Globus pallidus (tissue), 1 donor: ENCODE measurements around the gene LRMDA.
A peak's percentile ranks its signal among the peaks of the same experiment; 100 is the strongest.

Source experiments
- DNase-seq: peaks from one replicate; pipeline ENCODE4 v3.0.0-alpha.2; 2015; ENCODE audit warnings: low spot score

Gene LRMDA

DNA sequence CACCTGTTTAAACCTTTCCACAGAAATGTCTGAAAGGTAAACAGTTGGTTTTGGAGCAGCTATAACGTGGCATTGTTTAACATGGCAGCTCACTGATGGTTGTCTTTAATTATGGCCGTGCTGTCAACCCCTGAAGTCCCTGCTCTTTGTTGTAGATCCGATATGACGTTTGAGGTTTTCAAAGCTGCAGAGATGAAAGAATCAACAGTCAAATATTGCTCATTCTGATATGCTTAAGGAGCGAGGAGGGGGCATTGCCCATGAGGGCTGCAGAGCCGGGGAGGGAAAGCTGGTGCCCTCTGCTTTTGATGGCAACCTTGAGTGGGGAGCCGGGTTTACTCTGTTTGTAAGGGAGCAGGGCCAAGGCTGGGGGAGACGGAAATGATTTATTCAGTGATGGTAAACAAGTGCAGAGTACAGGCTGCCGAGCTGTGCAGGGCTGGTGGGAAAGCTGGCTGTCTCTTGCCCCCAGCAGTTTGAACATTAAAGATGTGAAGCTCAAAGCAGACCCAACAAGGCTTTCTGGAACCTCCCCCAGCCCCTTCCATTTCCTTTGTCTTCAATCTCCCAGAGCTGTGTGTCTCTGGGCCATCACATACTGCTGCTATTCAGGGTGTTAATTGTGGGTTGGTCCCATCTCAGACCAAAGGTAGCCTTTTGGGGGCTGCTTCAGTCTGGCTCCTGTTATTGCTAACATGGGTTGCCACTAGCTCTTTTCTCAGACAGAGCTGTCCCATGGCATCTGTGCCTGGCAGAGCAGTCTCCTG, 345.5 kb downstream of the LRMDA start:
- no peak for DNase-seq

DNA sequence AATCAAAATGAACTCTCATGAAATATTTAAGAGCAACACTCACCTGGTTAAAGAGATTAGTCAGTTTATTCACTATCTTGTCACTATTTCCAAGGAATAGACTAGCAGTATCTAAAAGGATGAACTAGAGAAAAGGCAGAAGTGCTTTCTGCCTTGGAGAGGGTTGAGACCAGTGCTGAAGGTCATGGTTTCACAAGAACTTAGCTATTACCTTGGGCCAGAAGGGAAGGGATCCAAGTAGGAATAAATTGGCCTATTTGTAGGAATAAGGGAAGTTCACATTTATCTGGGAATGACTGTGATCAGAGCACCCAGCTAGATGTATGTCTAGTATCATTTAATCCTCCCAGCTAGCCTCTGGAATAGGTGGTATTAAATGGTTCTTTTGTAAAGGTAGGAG, 347.2 kb downstream of the LRMDA start:
- no peak for DNase-seq

DNA sequence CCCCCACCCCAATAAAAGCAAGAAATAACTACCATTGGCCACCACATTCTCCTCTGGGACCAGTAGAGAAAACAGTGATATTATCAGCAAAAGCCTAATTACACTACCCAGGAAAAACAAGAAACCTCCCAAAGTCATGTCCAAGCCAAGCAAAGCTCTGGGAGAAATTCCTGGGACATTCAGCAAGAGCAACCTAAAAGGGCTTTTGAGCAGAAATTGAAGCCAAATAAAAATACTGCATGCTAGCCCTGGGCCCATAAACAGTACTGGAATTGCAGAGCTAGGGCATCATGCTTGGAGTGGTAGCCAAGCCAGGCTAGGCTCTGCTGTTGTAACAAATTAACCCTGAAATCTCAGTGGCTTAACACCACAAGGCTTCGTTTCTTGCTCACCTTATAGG, 347.9 kb downstream of the LRMDA start:
- no peak for DNase-seq

DNA sequence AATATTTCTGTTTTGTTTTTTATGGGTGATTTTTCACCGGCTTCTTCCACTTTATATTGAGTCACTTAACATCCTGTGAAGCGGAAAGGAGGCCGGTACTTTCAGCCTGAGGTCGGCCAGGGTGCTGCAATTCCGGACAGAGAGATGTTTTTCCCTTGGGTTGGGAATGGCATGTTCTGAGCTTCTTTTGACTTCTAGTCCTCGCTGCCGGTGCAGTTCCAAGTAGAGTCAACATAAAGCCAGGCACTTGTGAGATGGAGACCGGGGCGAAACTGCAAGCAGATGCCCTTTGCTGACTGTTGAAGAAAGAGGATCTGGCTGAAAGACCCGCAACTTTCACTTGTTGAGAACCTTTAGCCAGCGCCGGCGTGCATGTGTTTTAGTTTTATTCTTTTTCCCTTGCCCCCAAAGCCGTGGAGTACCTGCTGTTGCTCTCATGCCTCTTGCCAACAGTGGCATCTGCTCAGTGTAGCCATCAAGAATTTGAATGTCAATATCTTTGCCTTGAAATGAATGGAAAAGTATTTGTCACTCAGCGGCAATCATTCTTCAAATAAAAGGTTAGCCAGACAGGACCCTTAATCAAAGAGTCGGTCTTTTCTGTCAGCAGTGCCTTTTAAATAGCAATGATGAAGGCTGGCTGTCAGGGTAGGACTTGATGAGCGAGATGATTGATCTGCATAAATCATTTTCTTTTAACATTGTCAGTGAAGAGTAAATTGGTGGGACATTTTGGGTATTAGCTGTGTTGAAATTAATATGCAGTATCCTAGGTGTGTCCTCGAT, 351.2 kb downstream of the LRMDA start:
- no peak for DNase-seq

DNA sequence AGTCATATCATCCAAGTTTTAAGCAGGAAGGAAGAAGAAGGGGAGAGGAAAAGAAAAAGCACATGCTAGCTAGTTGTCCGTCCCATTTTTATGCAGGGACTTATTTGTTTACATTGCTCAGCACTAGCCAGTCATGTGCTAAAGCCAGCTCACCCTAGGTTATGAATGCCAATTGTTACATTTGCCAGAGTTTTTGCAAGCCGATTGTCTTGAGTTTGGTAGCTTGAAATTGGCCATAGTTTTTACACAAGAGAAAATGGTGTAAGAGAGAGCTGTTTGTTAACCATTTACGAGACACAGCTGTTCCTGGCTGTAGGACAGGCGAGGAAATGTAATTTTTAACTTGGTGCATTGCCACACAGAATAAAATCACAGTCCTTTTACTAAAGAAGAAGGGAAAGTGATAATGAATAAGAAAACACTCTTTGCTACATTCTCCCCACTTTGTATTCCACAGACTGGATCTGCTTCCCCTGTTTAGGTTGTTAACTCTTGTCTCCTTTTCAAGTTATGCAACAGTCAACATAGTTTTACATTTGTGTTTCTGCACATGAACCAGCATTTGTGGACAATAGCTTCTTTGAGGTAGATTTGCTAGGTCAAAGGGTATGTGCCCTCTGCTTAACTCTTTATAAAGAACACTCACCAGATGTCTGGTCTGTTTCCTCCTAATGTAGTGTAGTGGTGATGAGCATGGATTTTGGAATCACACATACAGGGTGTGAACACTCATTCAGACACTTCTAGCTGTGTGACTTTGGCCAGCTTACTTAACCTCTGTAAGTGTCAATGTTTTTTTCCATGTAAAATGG, 357.2 kb downstream of the LRMDA start:
- peak; percentile 84 for DNase-seq

GRCh38 chr10:75793848-75794247, 362.4 kb downstream of the LRMDA start:
- no peak for DNase-seq

GRCh38 chr10:75801121-75801520, 369.7 kb downstream of the LRMDA start:
- no peak for DNase-seq

- DNase-seq: no peak
Observed at GRCh38 chr10:75801661-75802060, 370.2 kb downstream of the LRMDA start.

GRCh38 chr10:75803121-75803520, 371.7 kb downstream of the LRMDA start:
- no peak for DNase-seq

DNA sequence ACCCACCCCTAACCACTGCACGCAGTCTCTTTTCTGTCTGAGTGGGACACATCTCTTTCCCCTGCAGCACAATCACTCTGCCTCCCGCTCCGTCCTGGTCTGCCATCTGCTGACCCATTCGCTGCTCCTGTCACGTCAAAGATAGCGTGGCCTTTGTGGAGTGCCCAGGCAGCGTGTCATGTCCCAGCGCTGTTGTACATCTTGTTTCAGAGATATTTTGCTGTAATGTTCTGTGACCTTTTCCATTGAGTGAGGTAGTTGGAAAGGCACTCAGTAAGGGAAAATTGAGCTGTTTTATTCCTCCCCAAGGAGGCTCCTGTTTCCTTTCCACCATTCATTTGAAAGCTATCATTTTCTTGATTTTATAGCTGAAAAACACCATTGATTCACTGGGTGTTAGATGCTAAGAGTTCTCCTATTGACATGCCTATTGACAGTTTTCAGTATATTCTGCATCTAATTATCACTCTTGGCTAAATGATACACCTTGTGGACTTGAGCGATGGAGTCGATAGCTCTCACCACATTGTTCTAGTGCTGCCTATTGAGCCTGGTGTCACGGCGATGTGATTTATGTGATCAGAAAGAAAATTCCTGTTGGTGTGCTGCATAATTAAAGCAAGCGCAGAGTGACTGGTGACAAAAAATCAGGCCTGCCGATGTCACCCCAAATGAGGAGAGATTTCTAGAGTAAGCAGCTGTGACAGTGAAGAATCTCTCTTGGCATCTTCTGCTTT, 372.6 kb downstream of the LRMDA start:
- peak; percentile 19 for DNase-seq

DNA sequence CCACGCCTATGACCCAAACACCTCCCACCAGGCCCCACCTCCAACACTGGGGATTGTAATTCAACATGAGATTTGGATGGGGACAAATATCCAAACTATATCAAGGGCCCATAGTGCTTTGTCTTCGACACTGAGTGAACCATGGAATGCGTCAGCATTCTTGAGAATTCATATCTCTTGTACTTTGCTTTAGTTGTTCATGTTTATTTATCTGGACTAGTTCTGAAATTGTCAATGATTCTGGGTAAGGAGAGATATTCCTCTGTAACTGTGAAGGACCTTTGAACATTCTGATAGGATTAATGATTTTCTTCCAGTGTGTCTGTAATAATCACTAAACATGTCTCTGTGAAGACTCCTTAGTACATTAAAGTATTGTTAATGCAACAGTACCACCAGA, 374.8 kb downstream of the LRMDA start:
- DNase-seq: no peak

DNA sequence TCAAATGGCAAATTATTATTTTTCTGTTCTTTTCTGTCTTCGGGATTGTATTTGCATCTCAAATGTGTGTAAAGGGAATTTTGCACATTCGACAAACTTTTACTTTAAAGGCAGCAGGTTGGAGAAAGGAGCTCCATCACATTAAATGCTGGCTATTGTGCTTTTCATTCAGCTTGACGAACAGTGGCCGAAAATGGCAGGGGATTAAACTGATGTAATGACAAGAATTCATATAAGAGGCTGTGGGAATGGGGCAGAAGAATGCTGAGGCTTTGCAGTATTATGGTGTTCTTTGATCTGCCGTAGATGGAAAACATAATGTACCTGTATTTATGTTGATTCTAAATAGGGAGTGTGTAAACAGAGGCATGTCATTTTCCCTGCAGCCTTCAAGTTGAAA, 376.0 kb downstream of the LRMDA start:
- no peak for DNase-seq

GRCh38 chr10:75809003-75809402, 377.6 kb downstream of the LRMDA start:
- DNase-seq: no peak

- no peak for DNase-seq
Observed at GRCh38 chr10:75814014-75814413, 382.6 kb downstream of the LRMDA start.

DNA sequence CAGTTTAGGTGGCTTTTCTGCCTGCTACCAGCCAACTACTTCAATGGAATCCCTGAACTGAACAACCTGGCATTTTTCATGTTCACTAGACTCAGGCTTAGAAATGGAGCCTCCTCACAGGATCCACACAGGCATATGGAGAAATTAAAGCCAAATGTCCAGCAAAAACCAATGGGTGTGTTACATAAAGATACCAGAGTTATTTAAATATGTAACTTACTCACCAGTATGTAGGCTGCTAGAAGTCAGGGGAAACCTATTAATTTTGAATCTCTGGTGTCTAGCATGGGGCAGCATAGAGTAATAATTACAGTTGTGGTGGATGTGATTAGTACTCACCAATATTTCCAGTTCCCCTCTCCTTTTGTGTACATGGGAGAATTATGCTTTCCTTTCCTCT, 383.6 kb downstream of the LRMDA start:
- no peak for DNase-seq

- DNase-seq: no peak
Observed at GRCh38 chr10:75817198-75817597, 385.8 kb downstream of the LRMDA start.

GRCh38 chr10:75818552-75818951, 387.1 kb downstream of the LRMDA start:
- DNase-seq: no peak

DNA sequence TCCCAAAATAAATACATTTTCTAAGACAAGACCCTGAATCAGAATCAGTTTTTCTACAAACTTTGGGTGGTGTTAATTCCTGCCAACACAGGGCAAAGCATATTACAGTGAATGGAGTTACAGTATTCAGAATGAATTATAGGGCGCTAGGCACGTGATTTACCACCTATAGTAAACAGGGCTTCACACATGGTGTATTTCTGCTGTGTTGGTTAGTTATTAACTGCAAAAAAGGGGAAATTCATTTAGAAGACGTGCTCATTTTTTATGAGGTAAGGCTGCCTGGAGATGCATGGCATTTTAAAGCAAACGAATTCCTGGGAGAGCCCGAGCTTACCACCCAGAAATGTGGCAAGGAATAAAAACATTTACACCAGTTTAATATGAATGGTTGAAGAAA, 393.8 kb downstream of the LRMDA start:
- no peak for DNase-seq

DNA sequence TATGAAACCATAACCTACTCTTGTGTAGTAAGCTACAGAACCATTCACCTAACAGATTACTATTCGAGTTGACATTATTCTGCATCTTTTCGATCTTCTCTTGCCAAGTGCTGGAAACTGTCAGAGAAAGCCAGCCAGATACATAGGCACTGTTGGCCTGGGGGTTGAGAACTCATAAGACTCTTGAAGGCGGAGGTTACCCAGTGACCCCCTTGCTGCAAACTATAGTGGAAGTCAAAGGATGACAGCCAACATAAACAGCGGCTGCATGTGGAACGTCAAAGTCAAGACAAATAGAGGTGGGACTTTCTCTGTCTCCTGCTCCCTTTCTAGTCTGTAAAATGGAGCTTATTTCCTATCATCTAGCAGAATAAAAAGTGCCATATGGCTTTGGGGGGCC, 394.2 kb downstream of the LRMDA start:
- no peak for DNase-seq

- DNase-seq: no peak
Observed at GRCh38 chr10:75826846-75827245, 395.4 kb downstream of the LRMDA start.

- no peak for DNase-seq
Observed at GRCh38 chr10:75827587-75828021, 396.2 kb downstream of the LRMDA start.

GRCh38 chr10:75828413-75828812, 397.0 kb downstream of the LRMDA start:
- DNase-seq: no peak
